Kidney (tissue), 14 donors: ENCODE data around the gene ARAP3. TPM values are rescaled to one million over a fixed set of nuclear protein-coding genes. Genes with fewer than 3 reads are reported as not detected.

Source experiments
- DNase-seq, 5 donors: peaks; one replicate each; pipeline ENCODE4 v3.0.0-alpha.2; 2013 to 2020
- FAIRE-seq: peaks from 2 replicates; lab custom pipeline; 2012; peaks lifted over from hg19 to GRCh38; lab: Jason Lieb, UNC
- H3K27ac ChIP-seq, 2 donors: one replicate each; pipeline ENCODE4 v1.7.0; 2013; ENCODE audit warnings: low read depth in 2 of 2, low read length in 2 of 2, inconsistent platforms in 1 of 2
- H3K27me3 ChIP-seq: one replicate; pipeline ENCODE4 v1.7.1; 2013; ENCODE audit warnings: low read length, inconsistent platforms; ENCODE audit not compliant: control insufficient read depth, insufficient read depth
- H3K36me3 ChIP-seq, 3 donors: one replicate each; pipeline versions ENCODE4 v1.7.0 to v1.7.1; 2013; ENCODE audit warnings: low read length in 3 of 3, control low read depth in 1 of 3, inconsistent platforms in 1 of 3; ENCODE audit not compliant: insufficient read depth in 3 of 3, control insufficient read depth in 2 of 3
- H3K4me1 ChIP-seq, 3 donors: one replicate each; pipeline versions ENCODE4 v1.7.0 to v1.7.1; 2013; ENCODE audit warnings: low read length in 3 of 3, inconsistent platforms in 1 of 3, low read depth in 1 of 3; ENCODE audit not compliant: control insufficient read depth in 2 of 3, insufficient read depth in 2 of 3
- H3K4me3 ChIP-seq, 3 donors: one replicate each; pipeline versions ENCODE4 v1.7.0 to v1.8.1; 2013; ENCODE audit warnings: low read length in 3 of 3, control low read depth in 1 of 3, inconsistent platforms in 1 of 3
- H3K9ac ChIP-seq, 3 donors: one replicate each; pipeline versions ENCODE4 v1.7.0 to v1.7.1; 2013; ENCODE audit warnings: low read length in 3 of 3, control low read depth in 1 of 3, inconsistent platforms in 1 of 3
- H3K9me3 ChIP-seq, 3 donors: one replicate each; pipeline versions ENCODE4 v1.7.0 to v1.7.1; 2013; ENCODE audit warnings: low read length in 3 of 3, control low read depth in 1 of 3, inconsistent platforms in 1 of 3; ENCODE audit not compliant: control insufficient read depth in 2 of 3, insufficient read depth in 1 of 3
- intact Hi-C: fragments of 100-400 bp; cut with DNase I; formaldehyde crosslinking; loops from one replicate; pipeline ENCODE4 v1.11.1; 2022
- polyA plus RNA-seq: library from polyadenylated mRNA; stranded (reverse); fragments of 350-450 nt; fragmentation: Illumina TruSeq; extraction: RNeasy Lipid Tissue Mini Kit (QIAGEN cat#74804); gene quantifications from one replicate; pipeline ENCODE4 v1.2.3, GENCODE V29; 2014; ENCODE audit warnings: low read depth, low replicate concordance; ENCODE audit not compliant: insufficient read depth
- total RNA-seq: library from RNA; stranded (reverse); fragmentation: NEBNext Ultra II Directional; extraction: Animal tissue kit (Norgen Biotek cat#: 25700); gene quantifications from one replicate; pipeline ENCODE4 v1.2.1, GENCODE V29; 2021
- TF ChIP-seq, protein P1 (sequence below): IDR thresholded peaks from 3 replicates; pipeline ENCODE4 v1.5.1; 2012; ENCODE audit warnings: mild to moderate bottlenecking, moderate library complexity, borderline replicate concordance; ENCODE audit not compliant: insufficient read depth; ENCODE audit errors: extremely low read depth
- donor health status: control.
- donor health status: control.
- donor health status: control.
- donor health status: control.
- donor health status: control.
- donor health status: DM: yes; HTN: yes; CAD: no.
- donor health status: Normal renal cell carcinoma (clear cell type).

ARAP3 gene
- total and polyA plus RNA-seq, 2 donors from 2014 or later: 7.2 to 19.8 TPM

GRCh38 chr5:141709699-141710267 lies 27.8 kb upstream of the ARAP3 start:
- no peak for FAIRE-seq
- no peaks in the 10 kb centered on the region for H3K27me3 ChIP-seq
- no peaks in the 10 kb centered on the region for H3K36me3 ChIP-seq
- no peak overlapping the region for H3K9ac ChIP-seq
- DNase-seq: peak in 3 of 5 donors; percentile 55 to 79 (median 71)
- H3K4me1 ChIP-seq: peaks cover 0 to 6% (median 4%) of the 10 kb centered on the region in 3 donors
- H3K9me3 ChIP-seq: no peaks in the 10 kb centered on the region
- intact Hi-C loops: loop anchor here (5.0 kb wide), 1 partner anchor 173 kb away; no protein-coding TSS in a partner anchor
- H3K4me3 ChIP-seq: no peak overlapping the region
- TF ChIP-seq, protein P1, sequence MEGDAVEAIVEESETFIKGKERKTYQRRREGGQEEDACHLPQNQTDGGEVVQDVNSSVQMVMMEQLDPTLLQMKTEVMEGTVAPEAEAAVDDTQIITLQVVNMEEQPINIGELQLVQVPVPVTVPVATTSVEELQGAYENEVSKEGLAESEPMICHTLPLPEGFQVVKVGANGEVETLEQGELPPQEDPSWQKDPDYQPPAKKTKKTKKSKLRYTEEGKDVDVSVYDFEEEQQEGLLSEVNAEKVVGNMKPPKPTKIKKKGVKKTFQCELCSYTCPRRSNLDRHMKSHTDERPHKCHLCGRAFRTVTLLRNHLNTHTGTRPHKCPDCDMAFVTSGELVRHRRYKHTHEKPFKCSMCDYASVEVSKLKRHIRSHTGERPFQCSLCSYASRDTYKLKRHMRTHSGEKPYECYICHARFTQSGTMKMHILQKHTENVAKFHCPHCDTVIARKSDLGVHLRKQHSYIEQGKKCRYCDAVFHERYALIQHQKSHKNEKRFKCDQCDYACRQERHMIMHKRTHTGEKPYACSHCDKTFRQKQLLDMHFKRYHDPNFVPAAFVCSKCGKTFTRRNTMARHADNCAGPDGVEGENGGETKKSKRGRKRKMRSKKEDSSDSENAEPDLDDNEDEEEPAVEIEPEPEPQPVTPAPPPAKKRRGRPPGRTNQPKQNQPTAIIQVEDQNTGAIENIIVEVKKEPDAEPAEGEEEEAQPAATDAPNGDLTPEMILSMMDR: no peak
- no peak overlapping the region for H3K27ac ChIP-seq

DNA sequence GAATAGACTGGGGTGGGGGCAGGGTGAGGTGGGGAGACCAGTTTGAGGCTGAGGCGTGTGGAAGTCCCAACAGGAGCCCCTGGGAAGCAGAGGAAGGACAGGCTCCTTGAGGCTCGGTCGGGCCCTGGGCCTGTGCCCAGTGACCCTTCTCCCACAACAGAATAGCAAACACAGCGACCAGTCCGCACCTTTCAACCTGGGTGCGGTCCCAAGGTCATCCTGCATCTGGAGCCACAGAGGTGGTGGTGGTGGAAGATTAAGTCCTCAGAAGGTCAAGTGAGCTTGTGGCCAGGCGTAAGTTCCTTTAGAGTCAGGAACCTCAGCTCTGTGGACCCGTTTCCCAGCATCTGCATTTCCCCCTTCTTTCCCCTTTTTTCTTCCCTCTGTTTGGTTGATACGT lies 26.0 kb upstream of the ARAP3 start:
- peaks cover 6% of the 10 kb centered on the region for H3K27me3 ChIP-seq
- H3K4me1 ChIP-seq: peaks cover 0 to 2% (median 0%) of the 10 kb centered on the region in 3 donors
- no peak for DNase-seq
- TF ChIP-seq, protein P1: no peak
- H3K9me3 ChIP-seq: no peaks in the 10 kb centered on the region
- no peaks in the 10 kb centered on the region for H3K36me3 ChIP-seq
- no peak overlapping the region for H3K9ac ChIP-seq
- intact Hi-C loops: loop anchor here (5.0 kb wide), 1 partner anchor 174 kb away; no protein-coding TSS in a partner anchor
- no peak for FAIRE-seq
- H3K4me3 ChIP-seq: no peak overlapping the region
- no peak overlapping the region for H3K27ac ChIP-seq

- FAIRE-seq: no peak
- Histone ChIP-seq H3K27ac (no peak overlapping the region), H3K36me3 (no peaks in the 10 kb centered on the region), H3K4me1 (peaks cover 0 to 3% (median 0%) of the 10 kb centered on the region in 3 donors), H3K27me3 (peaks cover 6% of the 10 kb centered on the region), H3K4me3 (no peak overlapping the region), H3K9me3 (no peaks in the 10 kb centered on the region), H3K9ac (no peak overlapping the region)
- intact Hi-C loops: loop anchor here (5.0 kb wide), 1 partner anchor 175 kb away; no protein-coding TSS in a partner anchor
- TF ChIP-seq, protein P1: no peak
- DNase-seq: no peak
Observed at GRCh38 chr5:141707510-141707909, 25.5 kb upstream of the ARAP3 start.
